ENCODE measurements around the gene FAF1. TPM values are rescaled to one million over a fixed set of nuclear protein-coding genes. Genes with fewer than 3 reads are reported as not detected.

FAF1 gene
- total and polyA plus RNA-seq, 7 donors: 27.5 to 59.3 (median 53.9) TPM

DNA sequence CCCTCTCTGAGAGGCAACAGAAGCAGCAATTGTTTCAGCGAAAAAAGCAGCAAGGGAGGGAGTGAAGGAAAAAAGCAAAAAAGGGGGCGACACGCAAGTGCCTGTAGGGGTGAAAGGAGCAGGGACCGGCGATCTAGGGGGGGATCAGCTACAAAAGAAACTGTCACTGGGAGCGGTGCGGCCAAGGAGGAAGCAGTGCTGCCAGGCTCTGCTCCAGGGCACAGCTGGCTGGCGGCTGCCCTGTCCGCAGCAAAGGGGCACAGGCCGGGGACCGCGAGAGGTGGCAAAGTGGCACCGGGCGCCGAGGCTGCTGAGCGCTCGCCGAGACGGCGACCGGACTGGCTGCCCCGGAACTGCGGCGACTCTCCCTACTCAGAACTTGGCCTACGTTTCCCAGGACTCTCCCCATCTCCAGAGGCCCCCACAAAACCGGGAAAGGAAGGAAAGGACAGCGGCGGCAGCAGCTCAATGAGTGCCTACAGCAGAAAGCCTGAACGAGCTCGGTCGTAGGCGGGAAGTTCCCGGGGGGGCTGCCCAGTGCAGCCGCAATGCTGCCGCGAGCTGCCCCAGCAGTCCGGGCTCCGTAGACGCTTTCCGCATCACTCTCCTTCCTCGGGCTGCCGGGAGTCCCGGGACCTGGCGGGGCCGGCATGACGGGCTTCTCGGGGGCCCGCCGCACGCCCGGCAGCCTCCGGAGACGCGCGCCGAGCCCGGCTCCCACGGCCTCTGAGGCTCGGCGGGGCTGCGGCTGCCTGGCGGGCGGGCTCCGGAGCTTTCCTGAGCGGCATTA, 8.9 kb upstream of the FAF1 start:
- Histone ChIP-seq H3K4me1 (peaks cover 0 to 24% (median 13%) of the 10 kb centered on the region in 4 donors), H3K36me3 (no peaks in the 10 kb centered on the region), H3K4me3 (peak overlapping the region; percentile 56 to 81 (median 73)), H3K9me3 (no peaks in the 10 kb centered on the region), H3K27me3 (no peaks in the 10 kb centered on the region), H3K27ac (peak overlapping the region; percentile 91 to 98 (median 96))
- intact Hi-C loops (cut with DNase I): loop anchor here (1.0 to 10.0 kb wide), 5 partner anchors 9 to 906 kb away; partner anchors contain the start of genes FAF1, NRDC and RNF11
- TF ChIP-seq POLR2A (IDR thresholded peaks at IDR 0.05): no peak
- TF ChIP-seq EP300 (IDR thresholded peaks at IDR 0.05): no peak
- peak in 2 of 4 donors; percentile 4 to 6 for TF ChIP-seq POLR2AphosphoS5 (IDR thresholded peaks at IDR 0.05)
- TF ChIP-seq, protein P1, sequence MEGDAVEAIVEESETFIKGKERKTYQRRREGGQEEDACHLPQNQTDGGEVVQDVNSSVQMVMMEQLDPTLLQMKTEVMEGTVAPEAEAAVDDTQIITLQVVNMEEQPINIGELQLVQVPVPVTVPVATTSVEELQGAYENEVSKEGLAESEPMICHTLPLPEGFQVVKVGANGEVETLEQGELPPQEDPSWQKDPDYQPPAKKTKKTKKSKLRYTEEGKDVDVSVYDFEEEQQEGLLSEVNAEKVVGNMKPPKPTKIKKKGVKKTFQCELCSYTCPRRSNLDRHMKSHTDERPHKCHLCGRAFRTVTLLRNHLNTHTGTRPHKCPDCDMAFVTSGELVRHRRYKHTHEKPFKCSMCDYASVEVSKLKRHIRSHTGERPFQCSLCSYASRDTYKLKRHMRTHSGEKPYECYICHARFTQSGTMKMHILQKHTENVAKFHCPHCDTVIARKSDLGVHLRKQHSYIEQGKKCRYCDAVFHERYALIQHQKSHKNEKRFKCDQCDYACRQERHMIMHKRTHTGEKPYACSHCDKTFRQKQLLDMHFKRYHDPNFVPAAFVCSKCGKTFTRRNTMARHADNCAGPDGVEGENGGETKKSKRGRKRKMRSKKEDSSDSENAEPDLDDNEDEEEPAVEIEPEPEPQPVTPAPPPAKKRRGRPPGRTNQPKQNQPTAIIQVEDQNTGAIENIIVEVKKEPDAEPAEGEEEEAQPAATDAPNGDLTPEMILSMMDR (IDR thresholded peaks at IDR 0.05): no peak
- WGBS, 2 donors: 0 to 1% methylated on average over 65 of the region's 65 CpGs
- peak; percentile 74 for DNase-seq

DNA sequence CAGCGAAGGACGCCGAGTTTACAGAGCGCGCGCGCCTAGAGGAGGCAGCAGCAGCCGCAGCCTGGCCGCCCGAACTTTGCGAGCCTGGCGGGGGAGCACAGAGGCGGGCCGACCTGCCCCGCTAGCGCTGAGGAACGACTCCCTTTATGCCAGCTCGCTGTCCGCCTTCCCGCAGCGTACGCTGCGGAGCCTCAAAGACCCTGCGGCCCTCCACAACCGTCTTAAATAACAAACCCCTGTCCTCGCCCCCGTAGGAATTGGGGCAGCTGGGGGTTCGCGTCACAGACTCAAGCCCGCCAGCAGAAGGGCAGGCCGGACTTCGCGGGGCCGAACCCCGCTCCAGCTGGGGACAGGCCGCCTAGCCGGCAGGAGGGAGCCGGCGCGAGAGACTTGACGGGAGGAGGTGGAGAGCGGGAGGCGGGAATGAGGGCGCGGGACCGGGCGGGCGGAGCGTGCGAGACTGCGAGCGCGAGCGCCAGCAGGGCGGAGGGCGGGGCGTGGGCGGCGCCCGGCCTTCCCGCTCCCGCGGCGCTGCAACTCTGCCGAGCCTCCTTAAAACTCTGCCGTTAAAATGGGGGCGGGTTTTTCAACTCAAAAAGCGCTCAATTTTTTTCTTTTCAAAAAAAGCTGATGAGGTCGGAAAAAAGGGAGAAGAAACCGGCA, 8.2 kb upstream of the FAF1 start:
- peak overlapping the region; percentile 56 to 81 (median 73) for H3K4me3 ChIP-seq
- no peaks in the 10 kb centered on the region for H3K36me3 ChIP-seq
- H3K27me3 ChIP-seq: no peaks in the 10 kb centered on the region
- peak; percentile 95 for DNase-seq
- 0% methylated on average over 70 of the region's 70 CpGs for WGBS, 2 donors
- intact Hi-C loops (cut with DNase I): loop anchor here (1.0 to 10.0 kb wide), 5 partner anchors 8 to 907 kb away; partner anchors contain the start of genes FAF1, NRDC and RNF11
- peak; percentile 85 to 95 (median 92) for TF ChIP-seq POLR2AphosphoS5 (IDR thresholded peaks at IDR 0.05)
- no peak for TF ChIP-seq EP300 (IDR thresholded peaks at IDR 0.05)
- TF ChIP-seq POLR2A (IDR thresholded peaks at IDR 0.05): peak; percentile 80 to 82
- TF ChIP-seq, protein P1 (IDR thresholded peaks at IDR 0.05): peak; percentile 13 to 61 (median 50)
- H3K9me3 ChIP-seq: no peaks in the 10 kb centered on the region
- H3K27ac ChIP-seq: peak overlapping the region; percentile 91 to 98 (median 96)
- peaks cover 0 to 20% (median 11%) of the 10 kb centered on the region in 4 donors for H3K4me1 ChIP-seq

DNA sequence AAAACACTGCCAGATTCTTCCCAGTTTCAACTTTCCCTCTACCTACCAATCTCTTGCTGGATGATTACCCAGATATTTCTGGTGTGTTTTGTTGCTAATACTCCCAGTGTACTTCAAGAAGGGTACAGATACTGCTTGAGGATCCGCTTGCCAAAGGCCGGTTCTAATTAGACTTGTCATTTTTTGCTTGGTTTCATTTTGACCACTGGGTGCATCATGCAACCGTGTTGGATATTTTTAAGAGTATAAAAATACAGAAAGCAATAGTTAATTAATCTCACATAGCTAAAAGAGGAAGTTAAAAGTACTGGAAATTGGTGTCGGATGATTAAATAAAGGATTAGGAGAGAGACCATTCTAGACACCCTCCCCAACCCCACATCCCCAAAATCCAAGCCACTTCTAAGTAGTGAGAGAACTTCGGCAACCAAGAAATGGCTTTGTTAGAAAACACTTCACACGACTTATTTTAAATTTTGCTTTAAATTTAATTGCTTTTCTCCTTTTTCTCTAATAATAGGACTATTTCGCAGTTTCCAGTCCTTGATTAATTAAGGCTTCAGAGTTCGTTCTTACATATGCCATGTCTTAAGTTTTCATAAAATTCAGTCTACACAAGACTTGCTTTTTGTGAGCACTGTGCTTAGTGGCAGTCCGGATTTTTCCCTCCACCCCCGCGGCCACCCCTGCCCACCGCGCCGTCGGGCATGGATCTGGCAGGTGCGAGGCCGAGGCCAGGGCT, 7.5 kb upstream of the FAF1 start:
- DNase-seq: no peak
- no peaks in the 10 kb centered on the region for H3K9me3 ChIP-seq
- WGBS, 2 donors: 21 to 24% methylated on average over 17 of the region's 17 CpGs
- H3K27me3 ChIP-seq: no peaks in the 10 kb centered on the region
- peak overlapping the region; percentile 91 to 98 (median 96) for H3K27ac ChIP-seq
- intact Hi-C loops (cut with DNase I): loop anchor here (1.0 to 10.0 kb wide), 5 partner anchors 7 to 907 kb away; partner anchors contain the start of genes FAF1, NRDC and RNF11
- H3K36me3 ChIP-seq: no peaks in the 10 kb centered on the region
- TF ChIP-seq POLR2A (IDR thresholded peaks at IDR 0.05): no peak
- TF ChIP-seq, protein P1 (IDR thresholded peaks at IDR 0.05): peak in 1 of 4 experiments; percentile 44
- no peak for TF ChIP-seq POLR2AphosphoS5 (IDR thresholded peaks at IDR 0.05)
- TF ChIP-seq EP300 (IDR thresholded peaks at IDR 0.05): no peak
- peaks cover 0 to 20% (median 8%) of the 10 kb centered on the region in 4 donors for H3K4me1 ChIP-seq
- H3K4me3 ChIP-seq: peak overlapping the region; percentile 56 to 81 (median 73)

DNA sequence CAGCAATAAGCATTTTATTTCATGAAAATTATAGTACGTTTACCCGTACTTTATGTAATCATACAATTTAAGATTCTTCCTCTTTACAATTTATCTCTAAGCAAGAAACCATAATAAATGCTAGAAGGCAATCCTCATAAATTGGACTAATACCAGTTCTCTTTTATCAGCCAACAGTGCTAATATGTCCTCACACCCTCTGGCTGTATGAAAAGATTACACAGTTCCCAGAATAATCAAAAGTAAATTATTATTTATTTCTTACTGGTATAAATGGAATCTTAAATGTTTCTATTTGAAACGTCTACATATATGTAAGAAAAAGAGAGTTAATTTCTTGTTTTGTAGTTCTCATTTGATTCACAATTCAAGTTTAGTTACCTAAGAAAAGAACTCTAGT, 6.9 kb upstream of the FAF1 start:
- no peaks in the 10 kb centered on the region for H3K36me3 ChIP-seq
- peaks cover 0 to 20% (median 8%) of the 10 kb centered on the region in 4 donors for H3K4me1 ChIP-seq
- DNase-seq: no peak
- H3K4me3 ChIP-seq: peak overlapping the region in 3 of 4 donors; percentile 67 to 81 (median 79)
- intact Hi-C loops (cut with DNase I): loop anchor here (5.0 to 10.0 kb wide), 4 partner anchors 180 to 908 kb away; partner anchors contain the start of genes NRDC and RNF11
- TF ChIP-seq POLR2AphosphoS5 (IDR thresholded peaks at IDR 0.05): no peak
- TF ChIP-seq, protein P1 (IDR thresholded peaks at IDR 0.05): no peak
- no peak for TF ChIP-seq EP300 (IDR thresholded peaks at IDR 0.05)
- TF ChIP-seq POLR2A (IDR thresholded peaks at IDR 0.05): no peak
- 75 to 86% methylated on average over 3 of the region's 3 CpGs for WGBS, 2 donors
- H3K27me3 ChIP-seq: no peaks in the 10 kb centered on the region
- H3K9me3 ChIP-seq: no peaks in the 10 kb centered on the region
- H3K27ac ChIP-seq: peak overlapping the region; percentile 91 to 98 (median 96)
